RPMI8226 (cell line): Measurements from ENCODE around the gene CDH22.

Source experiments
- DNase-seq: peaks from one replicate; pipeline ENCODE4 v3.0.0-alpha.2; 2015

Gene CDH22, protein sequence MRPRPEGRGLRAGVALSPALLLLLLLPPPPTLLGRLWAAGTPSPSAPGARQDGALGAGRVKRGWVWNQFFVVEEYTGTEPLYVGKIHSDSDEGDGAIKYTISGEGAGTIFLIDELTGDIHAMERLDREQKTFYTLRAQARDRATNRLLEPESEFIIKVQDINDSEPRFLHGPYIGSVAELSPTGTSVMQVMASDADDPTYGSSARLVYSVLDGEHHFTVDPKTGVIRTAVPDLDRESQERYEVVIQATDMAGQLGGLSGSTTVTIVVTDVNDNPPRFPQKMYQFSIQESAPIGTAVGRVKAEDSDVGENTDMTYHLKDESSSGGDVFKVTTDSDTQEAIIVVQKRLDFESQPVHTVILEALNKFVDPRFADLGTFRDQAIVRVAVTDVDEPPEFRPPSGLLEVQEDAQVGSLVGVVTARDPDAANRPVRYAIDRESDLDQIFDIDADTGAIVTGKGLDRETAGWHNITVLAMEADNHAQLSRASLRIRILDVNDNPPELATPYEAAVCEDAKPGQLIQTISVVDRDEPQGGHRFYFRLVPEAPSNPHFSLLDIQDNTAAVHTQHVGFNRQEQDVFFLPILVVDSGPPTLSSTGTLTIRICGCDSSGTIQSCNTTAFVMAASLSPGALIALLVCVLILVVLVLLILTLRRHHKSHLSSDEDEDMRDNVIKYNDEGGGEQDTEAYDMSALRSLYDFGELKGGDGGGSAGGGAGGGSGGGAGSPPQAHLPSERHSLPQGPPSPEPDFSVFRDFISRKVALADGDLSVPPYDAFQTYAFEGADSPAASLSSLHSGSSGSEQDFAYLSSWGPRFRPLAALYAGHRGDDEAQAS

GRCh38 chr20:46308258-46309157 is at the start of gene CDH22:
CDH22 (minus strand) TSS chr20:46308498; CDS start chr20:46251294, 57,204 bp downstream.
- DNase-seq, result peak; percentile 66

- DNase-seq, result no peak
These were observed 48.8 kb upstream of the CDH22 start for GRCh38 chr20:46357030-46357514.

GRCh38 chr20:46356195-46357029 is 48.1 kb upstream of the CDH22 start:
- no peak for DNase-seq

DNA sequence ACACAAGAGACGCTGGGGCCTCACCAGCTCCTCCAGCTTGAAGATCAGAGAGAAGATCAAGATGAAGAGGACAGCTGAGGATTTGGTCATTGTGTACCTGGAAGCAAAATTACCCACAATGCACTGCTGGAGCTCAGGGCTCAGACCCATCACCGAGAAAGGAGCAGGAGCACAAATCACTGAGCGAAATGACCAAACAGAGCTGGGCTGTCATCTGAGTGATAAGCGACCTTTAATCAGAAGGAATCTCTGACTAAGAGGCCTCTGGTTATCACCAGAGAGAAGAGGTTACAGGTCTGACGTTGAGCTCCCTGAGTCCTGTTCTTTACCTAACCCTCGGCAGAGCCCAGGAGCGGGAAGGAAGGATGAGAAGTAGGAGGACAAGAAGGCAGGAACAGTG is 47.5 kb upstream of the CDH22 start:
- DNase-seq, result no peak

GRCh38 chr20:46354920-46355654 is 46.8 kb upstream of the CDH22 start:
- DNase-seq, result no peak

GRCh38 chr20:46354207-46354555 is 45.9 kb upstream of the CDH22 start:
- no peak for DNase-seq

DNA sequence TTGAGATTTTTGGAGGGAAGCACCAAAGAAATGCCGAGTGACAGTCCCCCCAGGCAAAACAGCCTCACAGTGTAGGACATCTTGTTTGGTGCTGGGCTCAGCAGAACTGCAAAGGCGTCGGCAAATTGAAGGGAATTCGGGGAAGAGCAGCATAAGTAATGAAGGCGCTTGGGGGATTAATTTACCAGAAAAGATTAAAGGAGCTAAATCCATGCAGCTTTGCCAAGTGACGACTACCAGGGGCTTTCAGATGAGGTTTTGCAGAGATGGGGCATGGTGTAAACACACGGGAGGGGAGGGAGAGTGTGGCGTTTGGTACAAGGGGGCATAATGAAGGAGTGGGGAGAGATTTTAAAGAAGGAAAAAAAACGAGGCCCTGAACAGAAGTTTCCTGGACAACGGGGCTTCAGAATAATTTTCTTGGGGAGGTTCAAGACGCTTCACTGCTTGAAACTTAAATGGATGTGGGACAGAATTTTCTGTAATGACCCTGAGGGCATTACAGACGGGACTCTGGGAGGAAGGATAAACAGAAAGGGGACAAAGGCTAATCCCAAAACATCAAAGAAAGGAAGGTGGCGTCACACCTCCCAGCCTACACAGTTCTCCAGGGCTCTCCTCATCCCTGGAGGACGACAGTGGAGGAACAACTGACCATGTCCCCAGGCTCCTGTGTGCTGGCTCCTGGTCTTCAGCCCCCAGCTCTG is 45.4 kb upstream of the CDH22 start:
- no peak for DNase-seq

GRCh38 chr20:46352370-46352938 is 44.2 kb upstream of the CDH22 start:
- DNase-seq, result no peak

GRCh38 chr20:46351357-46352058 is 43.2 kb upstream of the CDH22 start:
- no peak for DNase-seq

DNA sequence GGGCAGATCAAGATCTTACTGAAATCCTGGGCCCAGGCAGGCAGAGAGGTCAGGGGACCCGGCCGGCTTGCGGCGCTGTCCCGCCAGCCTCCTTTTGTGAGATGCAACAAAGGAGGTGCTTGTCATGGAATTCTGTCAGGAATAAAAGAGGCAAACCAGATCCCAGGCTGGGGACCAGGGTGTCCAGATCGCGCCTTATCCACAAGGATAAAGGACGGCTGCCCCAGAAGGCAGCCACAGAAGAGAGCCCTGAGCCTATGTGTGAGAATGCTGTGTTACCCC is 42.6 kb upstream of the CDH22 start:
- no peak for DNase-seq

DNA sequence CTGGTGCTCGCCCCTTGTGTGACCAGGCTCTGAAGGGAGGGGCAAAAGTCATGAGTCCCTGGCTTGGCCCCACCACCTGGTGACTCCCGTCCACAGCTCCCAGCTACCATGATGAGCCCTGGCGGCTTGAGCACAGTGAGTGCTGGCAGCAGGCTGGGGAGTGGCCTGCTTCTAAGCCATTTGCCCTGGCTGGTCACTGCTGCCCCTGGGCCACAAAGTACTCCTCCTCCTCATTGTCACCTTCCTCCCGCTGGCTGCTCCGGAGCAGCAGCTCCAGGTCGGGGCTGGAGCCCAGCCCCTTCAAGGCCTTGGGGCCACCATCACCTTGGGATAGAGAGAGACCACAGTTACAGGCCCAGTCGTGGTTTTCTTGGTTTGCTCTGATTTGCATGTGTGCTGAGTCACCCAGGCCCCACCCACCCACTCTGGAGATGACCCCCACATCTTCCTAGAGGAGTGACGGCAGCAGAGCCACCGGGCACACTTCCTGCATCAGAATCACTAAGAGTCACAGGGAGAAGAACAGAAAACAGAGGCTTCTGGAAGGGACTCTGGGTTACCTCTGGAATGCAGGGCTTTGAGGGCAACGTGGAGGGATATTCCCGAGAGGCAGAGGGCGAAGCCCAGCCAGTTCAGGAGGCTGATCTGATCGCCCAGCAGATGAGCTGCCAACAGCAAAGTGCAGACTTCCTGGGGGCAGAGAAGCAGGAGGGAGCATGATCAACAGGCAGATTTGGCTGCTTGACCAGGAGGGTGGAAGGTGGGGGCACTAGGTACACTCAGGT is 42.1 kb upstream of the CDH22 start:
- no peak for DNase-seq

DNA sequence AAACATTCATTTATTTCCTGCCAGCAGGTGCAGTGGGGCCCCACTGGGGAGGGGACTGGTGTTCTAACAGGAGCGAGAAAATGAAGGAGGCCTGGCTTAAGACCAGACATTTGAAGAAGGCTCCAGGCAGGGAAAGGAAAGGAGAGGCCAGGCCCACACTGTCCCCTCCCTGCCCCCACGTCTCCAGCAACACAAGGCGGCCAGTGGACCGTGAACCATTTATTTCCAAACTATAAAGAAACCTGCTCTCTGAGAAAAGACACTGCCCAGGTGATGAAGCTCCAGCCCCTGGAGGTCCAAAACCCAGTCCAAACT is 41.4 kb upstream of the CDH22 start:
- DNase-seq, result no peak

- peak; percentile 39 for DNase-seq
These were observed 40.9 kb upstream of the CDH22 start for GRCh38 chr20:46349035-46349741.

- no peak for DNase-seq
These were observed 39.8 kb upstream of the CDH22 start for GRCh38 chr20:46347841-46348803.

- DNase-seq, result no peak
These were observed 38.5 kb upstream of the CDH22 start for GRCh38 chr20:46346770-46347169.

DNA sequence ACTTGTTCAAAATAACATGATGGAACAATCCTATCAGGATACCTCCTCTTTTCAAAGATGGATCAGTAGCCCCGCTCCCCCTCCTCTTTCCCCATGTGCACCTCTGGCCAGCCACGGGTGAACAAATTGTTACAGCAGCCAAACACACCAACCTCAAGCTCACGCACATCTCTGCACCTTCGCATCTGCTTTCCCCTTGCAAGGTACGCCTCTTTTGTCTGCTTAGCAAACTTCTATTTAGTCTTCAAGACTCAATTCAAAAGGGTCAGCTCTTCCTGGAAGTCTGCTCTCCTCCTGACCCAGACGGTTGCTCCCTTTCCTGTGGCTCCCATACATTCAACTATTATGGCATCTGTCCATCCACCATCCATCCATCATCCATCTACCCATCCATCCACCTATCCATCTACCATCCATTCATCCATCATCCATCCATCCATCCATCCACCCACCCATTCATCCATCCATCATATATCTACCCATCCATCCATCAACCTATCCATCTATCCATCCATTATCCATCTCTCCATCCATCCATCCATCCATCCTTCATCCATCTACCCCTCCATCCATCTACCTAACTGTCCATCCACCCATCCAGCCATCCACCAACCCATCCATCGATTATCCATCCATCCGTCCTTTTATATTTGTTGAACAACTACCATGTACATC is 36.3 kb upstream of the CDH22 start:
- DNase-seq, result no peak

GRCh38 chr20:46343975-46344357 is 35.7 kb upstream of the CDH22 start:
- no peak for DNase-seq
